Measurements from ENCODE around the gene EBI3.
A peak's percentile ranks its signal among the peaks of the same experiment; 100 is the strongest.
"Not testable (repeated sequence)": the region's sequence is repeated elsewhere in the genome, so short reads cannot be mapped to it uniquely, and the experiment has no call there.

Gene EBI3

DNA sequence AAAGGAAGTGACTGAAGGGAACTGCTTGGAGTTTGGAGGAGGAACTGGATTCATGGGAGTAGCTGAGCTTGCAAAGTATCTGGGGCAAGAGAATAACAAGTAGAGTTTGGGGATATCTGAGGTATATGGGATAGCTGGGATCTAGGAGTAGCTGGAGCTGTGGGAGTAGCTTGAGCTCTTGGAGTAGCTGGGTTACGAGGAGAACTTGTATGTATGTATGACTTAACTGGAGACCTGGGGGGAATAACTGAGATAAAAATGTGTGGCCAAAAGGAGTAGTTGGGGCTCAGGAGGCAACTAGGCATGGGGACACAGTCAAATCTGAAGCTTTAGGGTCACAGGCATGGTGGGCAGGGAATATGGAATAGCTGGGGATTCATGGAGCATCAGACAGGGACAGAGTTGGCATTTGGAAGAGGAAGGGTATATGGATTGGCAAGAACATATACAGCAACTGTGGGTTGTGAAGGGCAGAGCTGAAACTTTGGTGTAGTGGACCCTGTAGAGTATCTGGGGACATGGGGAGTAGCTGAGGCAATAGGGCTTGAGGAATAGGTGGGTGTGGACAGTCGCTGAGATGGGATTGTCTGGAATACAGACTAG is 28.3 kb upstream of the EBI3 start:
- no peak for DNase-seq

DNA sequence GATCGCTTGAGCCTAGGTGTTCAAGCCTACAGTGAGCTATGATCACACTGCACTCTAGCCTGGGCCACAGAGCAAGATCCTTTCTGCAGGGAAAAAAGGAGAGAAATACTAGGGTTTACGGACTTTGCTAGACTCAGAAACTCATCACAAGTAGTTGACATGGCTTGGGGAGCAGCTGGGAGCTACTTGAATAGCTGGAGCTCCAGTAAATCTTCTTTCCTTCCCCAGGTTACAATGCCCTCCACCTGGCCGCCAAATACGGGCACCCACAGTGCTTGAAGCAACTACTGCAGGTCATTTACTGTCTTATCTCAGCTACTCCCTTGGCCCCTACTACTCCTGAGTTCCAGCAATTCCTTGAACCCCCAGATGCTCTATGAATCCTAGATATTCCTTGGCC is 27.5 kb upstream of the EBI3 start:
- no peak for DNase-seq

DNA sequence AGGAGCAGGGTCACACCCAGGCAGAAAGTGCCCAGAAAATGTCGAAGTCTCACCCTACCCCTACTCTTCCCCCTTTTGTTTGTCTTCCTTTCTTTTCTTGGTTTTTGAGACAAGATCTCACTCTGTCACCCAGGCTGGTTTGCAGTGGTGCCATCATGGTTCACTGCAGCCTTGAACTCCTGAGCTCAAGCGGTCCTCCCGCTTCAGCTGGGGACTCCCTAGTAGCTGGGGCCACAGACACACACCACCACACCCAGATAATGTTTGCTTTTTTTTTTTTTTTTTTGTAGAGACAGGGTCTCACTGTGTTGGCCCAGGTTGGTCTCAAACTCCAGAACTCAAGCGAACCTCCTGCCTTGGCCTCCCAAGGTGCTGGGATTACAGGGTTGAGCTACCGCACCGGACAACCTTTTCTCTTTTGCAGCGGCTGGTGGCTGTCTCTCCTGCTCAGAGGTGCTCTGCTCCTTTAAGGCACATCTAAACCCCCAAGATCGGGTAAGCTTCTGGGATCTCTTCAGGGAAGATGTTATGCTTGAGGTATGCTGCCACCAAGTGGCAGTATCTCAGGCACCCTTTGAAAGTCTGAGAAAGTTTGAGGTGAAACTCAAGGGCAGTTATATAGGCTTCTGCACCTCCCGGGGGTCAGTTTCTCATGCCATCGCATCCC is 22.4 kb upstream of the EBI3 start:
- no peak for DNase-seq

DNA sequence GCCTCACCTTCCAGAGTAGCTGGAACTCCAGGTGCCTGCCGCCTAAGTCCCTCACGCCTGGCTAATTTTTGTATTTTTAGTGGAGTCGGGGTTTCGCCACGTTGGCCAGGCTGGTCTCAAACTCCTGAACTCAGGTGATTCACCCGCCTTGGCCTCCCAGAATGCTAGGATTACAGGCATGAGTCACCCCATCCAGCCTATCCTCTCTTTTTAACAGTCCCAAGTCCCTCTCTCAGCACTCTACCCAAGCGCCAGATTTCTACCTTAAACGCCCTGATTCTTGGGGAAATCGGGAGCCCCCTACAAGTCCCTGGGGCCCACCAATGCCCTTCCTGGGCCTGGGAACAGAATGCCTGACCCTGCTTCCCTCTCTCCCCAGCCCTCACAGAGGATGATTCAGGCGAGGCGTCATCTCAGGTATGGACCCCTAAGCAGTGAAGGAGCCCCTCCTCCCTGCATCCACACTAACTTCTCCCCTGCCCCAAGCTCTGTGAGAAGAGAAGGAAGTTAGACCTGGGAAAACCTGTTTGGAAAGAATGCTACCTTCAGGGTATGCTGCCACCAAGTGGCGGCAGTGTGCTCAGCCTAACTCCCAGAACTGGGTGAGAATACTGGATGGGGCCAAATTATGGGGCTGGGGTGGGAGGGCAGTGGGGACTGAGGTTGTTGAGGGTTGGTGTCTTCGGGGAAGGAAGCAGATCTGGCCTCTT is 20.8 kb upstream of the EBI3 start:
- DNase-seq = no peak

DNA sequence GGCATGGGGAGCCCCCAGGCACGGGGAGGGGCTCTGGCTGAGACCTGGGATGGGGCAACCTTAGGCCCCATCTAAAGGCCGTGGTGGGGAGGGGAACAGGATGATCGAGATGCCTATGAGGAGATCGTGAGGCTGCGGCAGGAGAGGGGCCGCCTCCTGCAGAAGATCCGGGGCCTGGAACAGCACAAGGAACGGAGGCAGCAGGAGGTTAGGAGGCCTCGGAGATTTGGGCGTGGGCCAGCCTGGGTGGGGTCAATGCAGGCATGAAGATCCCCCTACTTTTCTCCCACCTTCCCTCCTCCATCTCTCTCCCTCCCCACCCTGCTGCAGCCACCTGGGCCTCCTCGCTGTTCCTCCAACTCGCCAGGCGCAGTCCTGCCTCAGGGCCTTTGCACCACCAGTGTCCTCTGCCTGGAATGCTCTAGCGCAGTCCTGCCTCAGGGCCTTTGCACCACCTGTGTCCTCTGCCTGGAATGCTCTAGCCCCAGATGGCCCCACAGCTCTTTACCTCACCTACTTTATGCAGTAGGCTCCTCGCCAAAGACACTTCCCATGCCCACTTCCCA is 19.1 kb upstream of the EBI3 start:
- DNase-seq = no peak

DNA sequence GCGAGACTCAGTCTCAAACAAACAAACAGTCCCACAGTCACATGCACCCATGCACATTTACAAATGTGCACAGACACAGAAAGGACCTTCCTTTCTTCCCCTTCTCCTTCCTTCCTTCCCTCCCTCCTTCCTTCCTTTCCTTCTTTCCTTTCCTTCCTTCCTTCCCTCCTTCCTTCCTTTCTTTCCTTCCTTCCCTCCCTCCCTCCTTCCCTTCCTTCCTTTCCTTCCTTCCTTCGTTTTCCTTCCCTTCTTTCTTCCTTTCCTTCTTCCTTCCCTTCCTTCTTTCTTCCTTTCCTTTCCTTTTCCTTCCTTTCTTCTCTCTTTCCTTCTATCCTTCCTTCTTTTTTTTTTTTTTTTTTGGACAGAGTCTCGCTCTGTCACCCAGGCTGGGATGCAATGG is 16.2 kb upstream of the EBI3 start:
- no peak for DNase-seq

DNA sequence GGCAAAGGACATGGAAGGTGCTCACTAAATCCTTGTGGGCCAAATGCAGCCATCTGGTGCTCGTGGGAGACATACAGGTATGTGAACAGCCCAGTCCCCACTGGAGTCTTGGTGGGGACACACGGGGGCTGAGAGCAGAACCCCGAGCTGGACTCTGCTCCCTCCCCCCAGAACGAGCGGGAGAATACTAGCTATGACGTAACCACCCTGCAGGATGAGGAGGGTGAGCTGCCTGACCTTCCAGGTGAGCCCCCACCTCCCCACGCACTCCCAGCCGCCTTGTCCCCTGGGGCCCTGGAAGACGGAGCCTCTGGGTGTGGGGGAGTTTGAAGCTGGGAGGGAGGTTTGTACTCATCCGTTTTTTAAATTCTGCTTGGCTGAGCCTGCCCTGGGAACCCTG is 13.5 kb upstream of the EBI3 start:
- no peak for DNase-seq

DNA sequence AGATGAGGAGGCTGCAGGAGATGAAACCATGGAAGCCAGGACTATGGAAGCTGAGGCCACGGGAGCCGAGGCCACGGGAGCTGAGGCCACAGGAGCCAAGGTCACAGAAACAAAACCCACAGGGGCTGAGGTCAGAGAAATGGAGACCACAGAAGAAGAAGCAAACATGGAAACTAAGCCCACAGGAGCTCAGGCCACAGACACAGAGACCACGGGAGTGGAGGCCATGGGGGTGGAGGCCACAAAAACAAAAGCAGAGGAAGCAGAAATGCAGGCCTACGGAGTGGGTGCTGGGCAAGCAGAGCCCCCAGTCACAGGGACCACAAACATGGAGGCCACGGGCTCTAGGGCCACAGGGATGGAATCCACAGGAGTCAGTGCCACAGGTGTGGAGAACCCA is 12.5 kb upstream of the EBI3 start:
- no peak for DNase-seq

DNA sequence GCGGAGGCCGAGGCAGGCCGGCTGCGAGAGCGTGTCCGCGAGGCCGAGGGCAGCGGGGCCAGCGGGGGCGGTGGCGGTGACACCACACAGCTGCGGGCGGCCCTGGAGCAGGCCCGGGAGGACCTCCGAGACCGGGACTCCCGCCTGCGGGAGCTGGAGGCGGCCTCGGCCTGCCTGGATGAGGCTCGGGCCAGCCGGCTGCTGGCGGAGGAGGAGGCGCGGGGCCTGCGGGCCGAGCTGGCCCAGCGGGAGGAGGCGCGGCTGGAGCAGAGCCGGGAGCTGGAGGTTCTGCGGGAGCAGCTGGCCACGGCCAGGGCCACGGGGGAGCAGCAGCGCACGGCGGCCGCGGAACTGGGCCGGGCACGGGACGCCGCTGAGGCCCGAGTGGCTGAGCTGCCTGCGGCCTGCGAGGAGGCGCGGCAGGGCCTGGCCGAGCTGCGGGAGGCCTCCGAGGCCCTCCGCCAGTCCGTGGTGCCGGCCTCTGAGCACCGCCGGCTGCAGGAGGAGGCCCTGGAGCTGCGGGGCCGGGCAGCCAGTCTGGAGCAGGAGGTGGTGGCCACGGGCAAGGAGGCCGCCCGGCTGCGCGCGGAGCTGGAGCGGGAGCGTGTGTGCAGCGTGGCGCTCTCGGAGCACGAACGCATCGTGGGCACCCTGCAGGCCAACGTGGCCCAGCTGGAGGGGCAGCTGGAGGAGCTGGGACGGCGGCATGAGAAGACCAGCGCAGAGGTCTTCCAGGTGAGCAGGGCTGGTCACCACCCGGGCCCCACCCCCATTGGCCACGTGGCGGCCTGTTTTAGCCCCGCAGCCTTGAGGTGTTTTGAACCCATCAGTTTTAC is 11.7 kb upstream of the EBI3 start:
- DNase-seq = no peak

DNA sequence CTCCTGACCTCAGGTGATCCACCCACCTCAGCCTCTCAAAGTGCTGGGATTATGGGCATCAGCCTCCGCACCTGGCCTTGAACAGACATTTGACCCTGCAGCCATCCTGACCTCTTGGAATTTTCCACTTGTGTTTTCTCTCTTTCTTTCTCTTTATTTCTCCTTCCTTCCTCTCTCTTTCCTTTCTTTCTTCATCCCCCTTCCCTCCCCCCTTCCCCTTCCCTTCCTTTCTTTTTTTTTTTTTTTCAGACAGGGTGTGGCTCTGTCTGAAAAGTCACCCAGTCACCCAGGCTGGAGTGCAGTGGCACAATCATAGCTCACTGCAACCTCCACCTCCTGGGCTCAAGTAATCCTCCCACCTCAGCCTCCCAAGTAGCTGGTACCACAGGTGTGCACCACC is 10.8 kb upstream of the EBI3 start:
- not testable (repeated sequence) for DNase-seq

DNA sequence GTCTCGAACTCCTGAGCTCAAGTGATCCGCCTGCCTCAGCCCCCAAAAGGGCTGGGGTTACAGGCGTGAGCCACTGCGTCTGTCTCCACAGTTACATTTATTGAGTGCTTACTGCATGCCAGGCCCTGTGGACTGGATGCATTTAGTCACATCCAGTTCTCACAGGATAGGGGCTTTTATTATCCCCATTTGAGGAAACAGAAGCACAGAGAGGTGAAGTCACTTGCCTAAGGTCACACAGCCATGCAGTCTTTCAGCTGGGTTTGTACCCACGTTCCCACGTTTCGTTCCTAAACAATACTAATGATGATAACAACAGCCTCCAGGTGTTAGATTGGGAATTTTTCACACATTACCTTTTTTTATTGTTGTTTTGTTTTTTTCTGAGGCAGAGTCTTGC is 9.1 kb upstream of the EBI3 start:
- no peak for DNase-seq

DNA sequence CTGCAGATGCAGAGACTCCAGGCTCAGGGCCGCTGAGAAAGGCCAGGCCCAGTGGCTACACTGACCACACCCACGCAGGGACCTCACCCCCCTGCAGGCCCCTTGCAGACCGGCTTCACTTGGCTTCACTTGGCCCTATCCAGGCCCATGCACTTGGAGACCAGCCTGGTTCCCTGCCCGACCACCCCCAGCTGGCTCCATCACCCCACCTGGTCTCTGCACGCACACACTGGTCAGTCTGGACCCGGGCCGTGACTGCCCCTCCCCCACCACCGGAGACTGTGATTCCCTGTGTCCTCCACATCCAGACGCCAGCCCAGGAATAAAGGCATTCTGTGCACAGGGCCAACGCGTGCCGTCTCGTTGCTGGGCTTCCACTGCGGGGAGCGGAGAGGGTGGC is 4.9 kb upstream of the EBI3 start:
- DNase-seq = no peak

DNA sequence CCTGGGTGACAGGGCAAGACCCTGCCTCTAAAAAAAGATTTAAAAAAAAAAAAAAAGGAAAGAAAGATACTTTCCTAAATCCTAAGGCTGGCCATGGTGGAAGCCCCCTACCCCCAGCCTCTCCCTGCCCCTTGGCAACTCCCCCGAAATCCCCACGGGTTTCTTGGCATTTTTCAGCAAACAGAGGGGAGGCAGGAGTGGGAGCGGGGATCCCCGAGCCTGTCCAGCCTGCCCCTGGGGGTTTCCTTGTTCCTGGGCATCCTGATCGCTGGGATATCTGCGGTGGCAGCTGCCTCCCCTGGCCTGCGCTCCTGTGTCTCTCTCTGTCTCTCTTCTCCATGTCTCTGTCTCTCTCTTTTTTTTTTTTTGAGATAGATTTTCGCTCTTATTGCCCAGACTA is 3.4 kb upstream of the EBI3 start:
- no peak for DNase-seq

DNA sequence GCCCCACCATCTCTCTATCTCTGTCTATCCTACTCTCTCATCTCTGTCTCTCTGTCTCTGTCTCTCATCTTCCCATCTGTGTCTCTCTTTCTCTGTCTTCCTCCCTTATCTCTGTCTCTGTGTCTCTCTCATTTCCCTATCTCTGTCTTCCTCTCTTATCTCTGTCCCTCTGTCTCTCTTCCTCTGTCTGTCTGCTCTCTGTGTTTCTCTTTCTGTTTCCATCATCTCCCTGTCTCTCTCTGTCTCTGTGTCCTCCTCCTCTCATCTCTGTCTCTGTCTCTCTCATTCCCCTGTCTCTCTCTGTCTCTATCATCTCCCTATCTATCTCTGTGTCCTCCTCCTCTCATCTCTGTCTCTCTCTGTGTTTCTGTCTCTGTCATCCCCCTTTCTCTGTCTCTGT is 1.6 kb upstream of the EBI3 start:
- DNase-seq = no peak

DNA sequence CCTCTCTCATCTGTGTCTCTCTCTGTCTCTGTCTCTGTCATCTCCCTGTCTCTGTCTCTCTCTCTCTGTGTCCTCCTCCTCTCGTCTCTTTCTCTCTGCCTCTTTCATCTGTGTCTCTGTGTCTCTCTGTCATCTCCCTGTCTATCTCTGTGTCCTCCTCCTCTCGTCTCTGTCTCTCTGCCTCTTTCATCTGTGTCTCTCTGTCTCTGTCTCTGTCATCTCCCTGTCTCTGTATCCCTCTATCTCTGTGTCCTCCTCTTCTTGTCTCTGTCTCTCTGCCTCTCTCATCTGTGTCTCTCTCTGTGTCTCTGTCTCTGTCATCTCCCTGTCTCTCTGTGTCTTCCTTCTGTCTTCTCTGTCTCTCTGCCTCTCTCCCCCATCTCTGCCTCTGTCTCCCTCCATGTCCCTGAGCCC is 551 bp upstream of the EBI3 start:
- DNase-seq = no peak

DNA sequence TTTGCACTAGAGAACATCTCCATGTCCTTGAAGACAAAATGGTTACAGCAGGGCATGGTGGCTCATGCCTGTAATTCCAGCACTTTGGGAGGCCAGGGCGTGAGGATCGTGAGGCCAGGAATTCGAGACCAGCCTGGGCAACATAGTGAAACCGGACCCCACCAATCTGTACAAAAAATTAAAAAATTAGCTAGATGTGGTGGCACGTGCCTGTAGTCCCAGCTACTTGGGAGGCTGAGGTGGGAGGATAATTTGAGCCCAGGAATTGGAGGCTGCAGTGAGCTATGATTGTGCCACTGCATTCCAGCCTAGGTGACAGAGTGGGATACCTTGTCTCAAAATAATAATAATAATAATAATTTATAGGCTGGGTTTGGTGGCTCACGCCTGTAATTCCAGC is 914 bp downstream of the EBI3 start:
- not testable (repeated sequence) for DNase-seq

DNA sequence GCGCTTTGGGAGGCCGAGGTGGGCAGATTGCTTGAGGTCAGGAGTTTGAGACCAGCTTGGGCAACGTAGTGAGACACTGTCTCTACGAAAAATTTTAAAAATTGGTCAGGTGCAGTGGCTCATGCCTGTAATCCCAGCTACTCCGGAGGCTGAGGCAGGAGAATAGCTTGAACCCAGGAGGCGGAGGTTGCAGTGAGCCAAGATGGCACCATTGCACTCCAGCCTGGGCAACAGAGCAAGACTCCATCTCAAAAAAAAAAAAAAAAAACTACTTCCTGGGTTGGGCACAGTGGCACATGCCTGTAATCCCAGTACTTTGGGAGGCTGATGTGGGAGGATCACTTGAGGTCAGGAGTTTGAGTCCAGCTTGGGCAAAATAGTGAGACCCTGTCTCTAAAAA is 2.2 kb downstream of the EBI3 start:
- DNase-seq = not testable (repeated sequence)

DNA sequence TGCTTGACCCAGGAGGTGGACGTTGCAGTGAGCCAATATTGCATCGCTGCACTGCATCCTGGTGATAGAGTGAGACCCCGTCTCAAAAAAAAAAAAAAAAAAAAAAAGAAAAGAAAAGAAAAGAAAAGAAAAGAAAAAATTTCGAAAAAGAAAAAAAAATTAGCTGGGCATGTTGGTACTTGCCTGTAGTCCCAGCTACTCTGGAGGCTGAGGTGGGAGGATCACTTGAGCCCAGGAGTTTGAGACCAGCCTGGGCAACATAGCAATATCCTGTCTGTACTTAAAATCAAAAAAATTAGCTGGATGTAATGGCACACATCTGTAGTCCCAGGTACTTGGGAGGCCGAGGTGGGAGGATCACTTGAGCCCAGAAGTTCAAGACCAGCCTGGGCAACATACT is 2.8 kb downstream of the EBI3 start:
- DNase-seq = not testable (repeated sequence)

DNA sequence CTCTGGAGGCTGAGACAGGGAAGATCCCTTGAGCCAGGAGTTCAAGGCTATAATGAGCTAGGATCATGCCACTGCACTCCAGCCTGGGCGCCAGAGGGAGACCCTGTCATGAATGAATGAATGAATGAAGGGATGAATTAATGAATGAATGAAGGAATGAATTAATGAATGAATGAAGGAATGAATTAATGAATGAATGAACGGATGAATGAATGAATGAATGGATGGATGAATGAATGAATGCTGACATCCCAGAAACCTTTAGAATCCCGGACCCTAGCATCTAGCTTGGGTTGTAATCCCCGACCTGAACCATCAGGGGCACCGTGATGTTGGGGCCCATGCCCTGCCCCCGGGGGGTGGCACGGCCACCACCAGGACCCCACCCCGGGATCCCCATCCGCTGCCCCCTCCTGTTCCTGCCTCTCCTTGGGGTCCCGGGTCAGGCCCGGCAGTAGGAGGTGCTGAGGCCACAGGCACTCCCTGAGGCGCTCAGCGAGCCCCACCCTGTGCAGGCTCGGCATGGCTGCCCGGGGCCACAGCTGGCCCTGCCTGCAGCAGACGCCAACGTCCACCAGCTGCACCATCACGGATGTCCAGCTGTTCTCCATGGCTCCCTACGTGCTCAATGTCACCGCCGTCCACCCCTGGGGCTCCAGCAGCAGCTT is 3.4 kb downstream of the EBI3 start:
- no peak for DNase-seq

DNA sequence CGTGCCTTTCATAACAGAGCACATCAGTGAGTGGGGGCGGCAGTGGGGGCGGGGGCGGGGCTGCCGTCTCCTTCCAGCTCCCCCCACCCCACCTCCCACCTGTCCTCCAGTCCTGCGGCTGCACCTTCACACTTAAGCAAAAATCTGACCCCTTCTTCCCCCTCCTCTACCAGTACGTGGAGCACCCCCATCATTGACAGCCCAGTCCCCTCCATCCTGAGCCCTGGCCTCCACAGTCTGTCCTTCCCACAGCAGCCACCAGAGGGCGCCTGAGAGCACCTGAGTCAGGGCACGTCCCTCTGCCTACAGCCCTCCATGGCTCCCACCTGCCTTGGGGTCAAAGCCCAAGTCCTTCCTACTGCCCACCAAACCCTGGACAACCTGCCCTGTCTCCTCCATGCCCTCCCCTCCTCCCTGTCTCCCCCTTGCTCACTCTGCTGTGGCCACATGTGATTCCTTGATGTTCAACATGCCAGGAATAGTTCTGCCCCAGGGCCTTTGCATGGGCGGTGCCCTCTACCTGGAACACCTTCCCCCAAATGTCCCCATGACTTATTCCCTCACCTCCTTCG is 4.0 kb downstream of the EBI3 start:
- peak; percentile 10 for DNase-seq

DNA sequence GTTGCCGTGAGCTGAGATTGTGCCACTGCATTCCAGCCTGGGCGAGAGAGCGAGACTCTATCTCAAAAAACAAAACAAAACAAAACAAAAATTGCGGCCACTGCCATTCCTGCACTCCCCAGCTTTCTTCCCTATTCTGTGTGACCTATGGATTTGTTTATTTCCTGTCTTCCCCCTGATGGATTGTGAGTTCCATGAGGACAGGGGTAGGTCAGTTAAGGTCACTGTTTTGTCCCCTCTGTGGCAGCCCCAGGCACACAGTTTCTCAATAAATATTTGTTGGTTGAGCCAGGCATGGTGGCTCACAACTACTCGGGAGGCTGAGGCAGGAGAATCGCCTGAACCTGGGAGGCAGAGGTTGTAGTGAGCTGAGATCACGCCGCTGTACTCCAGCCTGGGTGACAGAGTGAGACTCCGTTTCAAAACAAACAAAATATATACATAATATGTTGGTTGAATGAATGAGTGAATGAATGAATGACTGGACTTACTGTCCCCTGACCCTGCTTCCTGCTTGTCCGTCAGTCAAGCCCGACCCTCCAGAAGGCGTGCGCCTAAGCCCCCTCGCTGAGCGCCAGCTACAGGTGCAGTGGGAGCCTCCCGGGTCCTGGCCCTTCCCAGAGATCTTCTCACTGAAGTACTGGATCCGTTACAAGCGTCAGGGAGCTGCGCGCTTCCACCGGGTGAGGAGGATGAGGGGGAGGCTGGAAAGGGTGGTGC is 5.0 kb downstream of the EBI3 start:
- no peak for DNase-seq

DNA sequence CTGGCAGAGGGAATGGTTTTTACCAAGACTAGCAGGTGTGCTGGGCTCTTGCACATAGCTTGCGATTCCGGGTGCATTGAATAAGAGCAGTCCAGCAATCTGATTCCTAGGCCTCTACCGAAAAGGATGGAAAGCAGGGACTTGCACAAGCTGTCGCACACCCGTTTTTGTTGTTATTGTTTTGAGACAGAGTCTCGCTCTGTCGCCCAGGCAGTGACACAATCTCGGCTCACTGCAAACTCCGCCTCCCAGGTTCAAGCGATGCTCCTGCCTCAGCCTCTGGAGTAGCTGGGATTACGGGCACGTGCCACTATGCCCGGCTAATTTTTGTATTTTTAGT is 5.5 kb downstream of the EBI3 start:
- DNase-seq = no peak
